ENCODE measurements around the gene BOK.

DNA sequence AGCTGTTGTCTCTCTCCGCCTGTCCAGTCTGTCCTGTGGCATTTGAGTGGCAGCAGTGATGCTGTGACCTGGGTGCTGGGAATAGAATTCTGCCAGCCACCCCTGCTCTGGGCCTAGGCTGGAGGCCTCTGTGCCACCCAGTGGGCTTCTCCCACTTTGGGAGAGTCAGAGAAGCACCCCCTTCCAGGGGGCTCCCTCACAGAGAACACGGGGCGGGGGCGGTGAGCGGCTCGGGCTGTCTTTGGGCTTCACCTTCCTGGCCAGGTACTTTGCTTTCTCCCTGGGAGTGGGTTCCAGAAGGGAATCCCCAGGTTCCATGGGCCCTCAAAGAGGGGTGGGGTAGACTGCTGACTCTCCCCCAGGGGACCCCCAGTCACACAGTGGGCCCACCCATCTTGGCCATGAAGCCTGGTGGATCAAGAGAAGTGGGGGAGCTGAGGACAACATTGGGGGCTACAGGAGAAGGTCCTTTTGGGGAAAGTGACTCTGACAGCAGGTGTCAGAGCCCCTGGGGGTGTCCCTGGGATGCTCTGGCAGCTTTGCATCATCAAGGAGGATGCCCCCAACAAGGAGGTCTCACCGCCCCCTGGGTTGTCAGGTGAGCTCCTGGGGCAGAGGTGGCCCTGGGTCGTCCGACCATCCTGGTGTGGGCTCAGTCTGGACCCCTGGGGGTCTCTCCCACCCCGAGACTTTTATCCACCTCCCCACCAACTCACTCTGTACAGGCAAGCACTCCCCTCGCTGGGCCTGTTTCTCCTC lies 18.8 kb upstream of the BOK start:
- TF ChIP-seq, protein P1, sequence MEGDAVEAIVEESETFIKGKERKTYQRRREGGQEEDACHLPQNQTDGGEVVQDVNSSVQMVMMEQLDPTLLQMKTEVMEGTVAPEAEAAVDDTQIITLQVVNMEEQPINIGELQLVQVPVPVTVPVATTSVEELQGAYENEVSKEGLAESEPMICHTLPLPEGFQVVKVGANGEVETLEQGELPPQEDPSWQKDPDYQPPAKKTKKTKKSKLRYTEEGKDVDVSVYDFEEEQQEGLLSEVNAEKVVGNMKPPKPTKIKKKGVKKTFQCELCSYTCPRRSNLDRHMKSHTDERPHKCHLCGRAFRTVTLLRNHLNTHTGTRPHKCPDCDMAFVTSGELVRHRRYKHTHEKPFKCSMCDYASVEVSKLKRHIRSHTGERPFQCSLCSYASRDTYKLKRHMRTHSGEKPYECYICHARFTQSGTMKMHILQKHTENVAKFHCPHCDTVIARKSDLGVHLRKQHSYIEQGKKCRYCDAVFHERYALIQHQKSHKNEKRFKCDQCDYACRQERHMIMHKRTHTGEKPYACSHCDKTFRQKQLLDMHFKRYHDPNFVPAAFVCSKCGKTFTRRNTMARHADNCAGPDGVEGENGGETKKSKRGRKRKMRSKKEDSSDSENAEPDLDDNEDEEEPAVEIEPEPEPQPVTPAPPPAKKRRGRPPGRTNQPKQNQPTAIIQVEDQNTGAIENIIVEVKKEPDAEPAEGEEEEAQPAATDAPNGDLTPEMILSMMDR (IDR thresholded peaks at IDR 0.05 in 2 of 3, conservative IDR thresholded peaks at IDR 0.05 in 1 of 3; ENCODE audit: control insufficient read depth in 2 of 3, extremely low read depth in 1 of 3, insufficient read depth in 1 of 3, low read depth in 3 of 3, low read length in 3 of 3): no peak
- TF ChIP-seq ESRRA (IDR thresholded peaks at IDR 0.05; ENCODE audit: low read length): no peak
- no peak for TF ChIP-seq TCF12 (IDR thresholded peaks at IDR 0.05; ENCODE audit: low read depth, low read length)
- no peak for TF ChIP-seq MTA3 (IDR thresholded peaks at IDR 0.05; ENCODE audit: borderline replicate concordance, low read length)
- TF ChIP-seq EZH2 (IDR thresholded peaks at IDR 0.05; ENCODE audit: borderline replicate concordance, control insufficient read depth, low read depth, low read length): no peak
- no peak for TF ChIP-seq ATF7 (IDR thresholded peaks at IDR 0.05; ENCODE audit: low read depth)
- TF ChIP-seq GATAD2B (conservative IDR thresholded peaks at IDR 0.05; ENCODE audit: low read depth): no peak

Measured in GM12878 (cell line).